ENCODE results near the gene ERBIN.

- TF ChIP-seq CTCF (IDR thresholded peaks at IDR 0.05 in 2 of 3, conservative IDR thresholded peaks at IDR 0.05 in 1 of 3; ENCODE audit: control insufficient read depth in 2 of 3, extremely low read depth in 1 of 3, insufficient read depth in 1 of 3, low read depth in 3 of 3, low read length in 3 of 3) = no peak
- no peak for TF ChIP-seq USF2 (IDR thresholded peaks at IDR 0.05; ENCODE audit: borderline replicate concordance, low read depth, low read length)
These were observed 21.9 kb downstream of the ERBIN start for GRCh38 chr5:65948115-65948747.

Measured in GM12878 (cell line).